BLaER1 (cell line): ENCODE results near the gene ATF6.

Experiments
- H3K27ac ChIP-seq: shearing (Covaris generic); formaldehyde crosslinking; 2 replicates; pipeline ENCODE4 v1.8.1; 2022
- H3K27me3 ChIP-seq: shearing (Covaris generic); formaldehyde crosslinking; 2 replicates; pipeline ENCODE4 v1.8.1; 2022
- H3K36me3 ChIP-seq: shearing (Covaris generic); formaldehyde crosslinking; 2 replicates; pipeline ENCODE4 v1.8.1; 2022
- H3K4me1 ChIP-seq: shearing (Covaris generic); formaldehyde crosslinking; 2 replicates; pipeline ENCODE4 v1.8.1; 2022
- H3K4me2 ChIP-seq: shearing (Covaris generic); formaldehyde crosslinking; 2 replicates; pipeline ENCODE4 v1.8.1; 2022
- H3K4me3 ChIP-seq: shearing (Covaris generic); formaldehyde crosslinking; 2 replicates; pipeline ENCODE4 v1.8.1; 2022
- H3K9ac ChIP-seq: shearing (Covaris generic); formaldehyde crosslinking; 2 replicates; pipeline ENCODE4 v1.8.1; 2022
- H3K9me3 ChIP-seq: shearing (Covaris generic); formaldehyde crosslinking; 2 replicates; pipeline ENCODE4 v1.8.1; 2022
- H4K20me1 ChIP-seq: shearing (Covaris generic); formaldehyde crosslinking; 2 replicates; pipeline ENCODE4 v1.8.1; 2022
- Cebpa-rat ChIP-seq: shearing (Covaris generic); IDR thresholded peaks from 2 replicates; pipeline ENCODE4 v1.8.1; 2022

The ATF6 gene

GRCh38 chr1:162011337-162012012, 245.4 kb downstream of the ATF6 start:
- Histone ChIP-seq H3K4me3 (no peak overlapping the region), H3K36me3 (no peaks in the 10 kb centered on the region), H3K27ac (no peak overlapping the region), H4K20me1 (no peaks in the 10 kb centered on the region), H3K4me1 (no peaks in the 10 kb centered on the region), H3K9ac (no peak overlapping the region), H3K4me2 (no peak overlapping the region), H3K27me3 (no peaks in the 10 kb centered on the region), H3K9me3 (peaks cover 10% of the 10 kb centered on the region)
- no peak for TF ChIP-seq Cebpa-rat

- no peaks in the 10 kb centered on the region for H3K27me3 ChIP-seq
These were observed 247.2 kb downstream of the ATF6 start for GRCh38 chr1:162013289-162013688.

More at GRCh38 chr1:162013289-162013688, 247.2 kb downstream of the ATF6 start:
- Histone ChIP-seq H3K4me1 (no peaks in the 10 kb centered on the region), H3K4me2 (no peak overlapping the region), H3K9me3 (peaks cover 10% of the 10 kb centered on the region), H3K4me3 (no peak overlapping the region), H3K36me3 (no peaks in the 10 kb centered on the region), H3K9ac (no peak overlapping the region), H4K20me1 (no peaks in the 10 kb centered on the region), H3K27ac (no peak overlapping the region)
- TF ChIP-seq Cebpa-rat, result no peak
